ENCODE measurements around the gene TMEM200B.

The TMEM200B gene

DNA sequence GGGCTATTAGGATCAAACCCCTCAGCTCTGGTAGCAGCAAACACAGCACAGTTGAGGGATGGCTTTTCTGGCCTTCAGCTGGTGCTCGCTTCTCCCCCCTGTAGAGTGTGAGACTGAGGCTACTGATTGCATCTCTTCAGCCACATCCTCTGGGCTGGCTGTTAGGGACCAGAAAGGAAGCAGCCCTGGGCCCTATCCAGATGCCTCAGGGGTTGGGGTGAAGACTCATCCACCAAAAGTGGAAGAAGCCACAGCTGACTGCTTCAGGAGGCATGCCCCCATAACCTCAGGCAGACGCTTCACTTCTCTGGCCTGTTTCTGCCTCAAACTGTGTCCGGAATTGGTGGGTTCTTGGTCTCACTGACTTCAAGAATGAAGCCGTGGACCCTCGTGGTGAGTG, 6.2 kb upstream of the TMEM200B start (continued):
- no peak for TF ChIP-seq ZNF791 (tag by site-specific recombination; IDR thresholded peaks at IDR 0.05)
- no peak for TF ChIP-seq ZNF223 (tag by site-specific recombination; IDR thresholded peaks at IDR 0.05)
- TF ChIP-seq ZBTB8A (tag by site-specific recombination; IDR thresholded peaks at IDR 0.05): no peak
- TF ChIP-seq BCL11A (tag by site-specific recombination; IDR thresholded peaks at IDR 0.05; ENCODE audit: low read depth): no peak
- TF ChIP-seq, protein P1, sequence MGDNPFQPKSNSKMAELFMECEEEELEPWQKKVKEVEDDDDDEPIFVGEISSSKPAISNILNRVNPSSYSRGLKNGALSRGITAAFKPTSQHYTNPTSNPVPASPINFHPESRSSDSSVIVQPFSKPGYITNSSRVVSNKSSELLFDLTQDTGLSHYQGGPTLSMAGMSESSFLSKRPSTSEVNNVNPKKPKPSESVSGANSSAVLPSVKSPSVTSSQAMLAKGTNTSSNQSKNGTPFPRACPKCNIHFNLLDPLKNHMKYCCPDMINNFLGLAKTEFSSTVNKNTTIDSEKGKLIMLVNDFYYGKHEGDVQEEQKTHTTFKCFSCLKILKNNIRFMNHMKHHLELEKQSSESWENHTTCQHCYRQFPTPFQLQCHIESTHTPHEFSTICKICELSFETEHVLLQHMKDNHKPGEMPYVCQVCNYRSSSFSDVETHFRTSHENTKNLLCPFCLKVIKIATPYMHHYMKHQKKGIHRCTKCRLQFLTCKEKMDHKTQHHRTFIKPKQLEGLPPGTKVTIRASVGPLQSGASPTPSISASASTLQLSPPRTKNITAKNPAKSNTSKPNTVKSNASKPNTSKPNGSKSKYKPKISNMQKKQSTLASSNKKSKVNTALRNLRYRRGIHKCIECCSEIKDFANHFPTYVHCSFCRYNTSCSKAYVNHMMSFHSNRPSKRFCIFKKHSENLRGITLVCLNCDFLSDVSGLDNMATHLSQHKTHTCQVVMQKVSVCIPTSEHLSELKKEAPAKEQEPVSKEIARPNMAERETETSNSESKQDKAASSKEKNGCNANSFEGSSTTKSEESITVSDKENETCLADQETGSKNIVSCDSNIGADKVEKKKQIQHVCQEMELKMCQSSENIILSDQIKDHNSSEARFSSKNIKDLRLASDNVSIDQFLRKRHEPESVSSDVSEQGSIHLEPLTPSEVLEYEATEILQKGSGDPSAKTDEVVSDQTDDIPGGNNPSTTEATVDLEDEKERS (tag by site-specific recombination; IDR thresholded peaks at IDR 0.05): no peak
- TF ChIP-seq, protein P2, sequence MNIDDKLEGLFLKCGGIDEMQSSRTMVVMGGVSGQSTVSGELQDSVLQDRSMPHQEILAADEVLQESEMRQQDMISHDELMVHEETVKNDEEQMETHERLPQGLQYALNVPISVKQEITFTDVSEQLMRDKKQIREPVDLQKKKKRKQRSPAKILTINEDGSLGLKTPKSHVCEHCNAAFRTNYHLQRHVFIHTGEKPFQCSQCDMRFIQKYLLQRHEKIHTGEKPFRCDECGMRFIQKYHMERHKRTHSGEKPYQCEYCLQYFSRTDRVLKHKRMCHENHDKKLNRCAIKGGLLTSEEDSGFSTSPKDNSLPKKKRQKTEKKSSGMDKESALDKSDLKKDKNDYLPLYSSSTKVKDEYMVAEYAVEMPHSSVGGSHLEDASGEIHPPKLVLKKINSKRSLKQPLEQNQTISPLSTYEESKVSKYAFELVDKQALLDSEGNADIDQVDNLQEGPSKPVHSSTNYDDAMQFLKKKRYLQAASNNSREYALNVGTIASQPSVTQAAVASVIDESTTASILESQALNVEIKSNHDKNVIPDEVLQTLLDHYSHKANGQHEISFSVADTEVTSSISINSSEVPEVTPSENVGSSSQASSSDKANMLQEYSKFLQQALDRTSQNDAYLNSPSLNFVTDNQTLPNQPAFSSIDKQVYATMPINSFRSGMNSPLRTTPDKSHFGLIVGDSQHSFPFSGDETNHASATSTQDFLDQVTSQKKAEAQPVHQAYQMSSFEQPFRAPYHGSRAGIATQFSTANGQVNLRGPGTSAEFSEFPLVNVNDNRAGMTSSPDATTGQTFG (tag by site-specific recombination; IDR thresholded peaks at IDR 0.05; ENCODE audit: borderline replicate concordance): no peak

DNA sequence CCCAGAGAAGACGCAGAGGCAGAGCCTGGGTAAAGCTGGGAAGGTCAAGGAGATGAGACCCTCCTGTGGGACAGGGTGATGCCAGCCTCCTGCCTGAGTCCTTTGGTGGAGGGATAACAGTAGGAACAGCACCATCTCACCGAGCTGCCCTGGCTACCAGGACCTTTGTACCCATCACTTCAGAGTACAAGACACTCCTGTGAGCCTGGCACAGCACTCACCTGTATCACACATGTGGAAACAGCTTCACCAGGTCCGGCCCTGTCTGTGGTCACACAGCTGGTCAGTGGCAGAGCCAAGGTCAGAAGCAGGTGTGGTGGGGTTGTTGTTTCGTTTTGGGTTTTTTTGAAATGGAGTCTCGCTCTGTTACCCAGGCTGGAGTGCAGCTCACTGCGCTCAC, 5.0 kb upstream of the TMEM200B start:
- POLR2A ChIA-PET: no interaction called here
- Histone ChIP-seq H3K9me3 (ENCODE audit: control insufficient read depth, insufficient read depth, low read depth, low read length) (no peaks in the 10 kb centered on the region), H3K4me1 (ENCODE audit: control insufficient read depth, insufficient read depth, low read length) (no peaks in the 10 kb centered on the region), H3K27ac (ENCODE audit: extremely low read depth, low read depth, low read length) (no peak overlapping the region), H3K4me3 (ENCODE audit: low read depth, low read length) (no peak overlapping the region), H3K36me3 (ENCODE audit: control insufficient read depth in 2 of 2, insufficient read depth in 1 of 2, low read length in 2 of 2) (no peaks in the 10 kb centered on the region)
- CTCF ChIA-PET: interaction anchor here (0.6 to 0.8 kb wide), 3 partner anchors 11 to 69 kb away, joined by 3 to 4 read pairs (median 3); no protein-coding TSS in a partner anchor
- TF ChIP-seq ZNF449 (tag by site-specific recombination; IDR thresholded peaks at IDR 0.05): no peak
- no peak for TF ChIP-seq HOXC10 (CRISPR knock-in tag; IDR thresholded peaks at IDR 0.05)
- no peak for TF ChIP-seq ZNF10 (tag by site-specific recombination; IDR thresholded peaks at IDR 0.05)
- TF ChIP-seq ZBTB8A (tag by site-specific recombination; IDR thresholded peaks at IDR 0.05): no peak
- TF ChIP-seq ZNF146 (tag by site-specific recombination; IDR thresholded peaks at IDR 0.05): no peak
- no peak for TF ChIP-seq ZNF529 (tag by site-specific recombination; IDR thresholded peaks at IDR 0.05; ENCODE audit: insufficient replicate concordance)
- TF ChIP-seq ZNF600 (tag by site-specific recombination; IDR thresholded peaks at IDR 0.05): no peak
- TF ChIP-seq ZNF335 (tag by site-specific recombination; conservative IDR thresholded peaks at IDR 0.05): no peak
- no peak for TF ChIP-seq GLI2 (tag by site-specific recombination; IDR thresholded peaks at IDR 0.05; ENCODE audit: borderline replicate concordance, low read depth)
- TF ChIP-seq GLIS2 (tag by site-specific recombination; IDR thresholded peaks at IDR 0.05): no peak
- TF ChIP-seq ZFP69B (tag by site-specific recombination; IDR thresholded peaks at IDR 0.05): no peak
- no peak for TF ChIP-seq ZNF707 (tag by site-specific recombination; IDR thresholded peaks at IDR 0.05)
- TF ChIP-seq ZNF518A (tag by site-specific recombination; conservative IDR thresholded peaks at IDR 0.05; ENCODE audit: low read depth): no peak
- no peak for TF ChIP-seq ZNF610 (tag by site-specific recombination; IDR thresholded peaks at IDR 0.05; ENCODE audit: borderline replicate concordance)
- TF ChIP-seq, protein P3, sequence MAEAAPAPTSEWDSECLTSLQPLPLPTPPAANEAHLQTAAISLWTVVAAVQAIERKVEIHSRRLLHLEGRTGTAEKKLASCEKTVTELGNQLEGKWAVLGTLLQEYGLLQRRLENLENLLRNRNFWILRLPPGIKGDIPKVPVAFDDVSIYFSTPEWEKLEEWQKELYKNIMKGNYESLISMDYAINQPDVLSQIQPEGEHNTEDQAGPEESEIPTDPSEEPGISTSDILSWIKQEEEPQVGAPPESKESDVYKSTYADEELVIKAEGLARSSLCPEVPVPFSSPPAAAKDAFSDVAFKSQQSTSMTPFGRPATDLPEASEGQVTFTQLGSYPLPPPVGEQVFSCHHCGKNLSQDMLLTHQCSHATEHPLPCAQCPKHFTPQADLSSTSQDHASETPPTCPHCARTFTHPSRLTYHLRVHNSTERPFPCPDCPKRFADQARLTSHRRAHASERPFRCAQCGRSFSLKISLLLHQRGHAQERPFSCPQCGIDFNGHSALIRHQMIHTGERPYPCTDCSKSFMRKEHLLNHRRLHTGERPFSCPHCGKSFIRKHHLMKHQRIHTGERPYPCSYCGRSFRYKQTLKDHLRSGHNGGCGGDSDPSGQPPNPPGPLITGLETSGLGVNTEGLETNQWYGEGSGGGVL (tag by site-specific recombination; IDR thresholded peaks at IDR 0.05): no peak
- TF ChIP-seq ZFHX2 (tag by site-specific recombination; conservative IDR thresholded peaks at IDR 0.05): no peak
- TF ChIP-seq ZNF624 (tag by site-specific recombination; IDR thresholded peaks at IDR 0.05): no peak
- no peak for TF ChIP-seq HOXA7 (CRISPR knock-in tag; IDR thresholded peaks at IDR 0.05; ENCODE audit: borderline replicate concordance)
- TF ChIP-seq ZNF37A (tag by site-specific recombination; IDR thresholded peaks at IDR 0.05): no peak

Measured in HEK293 (cell line).